HG02588 (cell line): Measurements from ENCODE around the gene JAKMIP1.

Experiments
- ATAC-seq: cut with Tn5 transposase; IDR thresholded peaks from one replicate; pipeline ENCODE4 v1.9.1; 2021; ENCODE audit warnings: mild to moderate bottlenecking, moderate library complexity; ENCODE audit not compliant: unreplicated experiment

JAKMIP1 gene

DNA sequence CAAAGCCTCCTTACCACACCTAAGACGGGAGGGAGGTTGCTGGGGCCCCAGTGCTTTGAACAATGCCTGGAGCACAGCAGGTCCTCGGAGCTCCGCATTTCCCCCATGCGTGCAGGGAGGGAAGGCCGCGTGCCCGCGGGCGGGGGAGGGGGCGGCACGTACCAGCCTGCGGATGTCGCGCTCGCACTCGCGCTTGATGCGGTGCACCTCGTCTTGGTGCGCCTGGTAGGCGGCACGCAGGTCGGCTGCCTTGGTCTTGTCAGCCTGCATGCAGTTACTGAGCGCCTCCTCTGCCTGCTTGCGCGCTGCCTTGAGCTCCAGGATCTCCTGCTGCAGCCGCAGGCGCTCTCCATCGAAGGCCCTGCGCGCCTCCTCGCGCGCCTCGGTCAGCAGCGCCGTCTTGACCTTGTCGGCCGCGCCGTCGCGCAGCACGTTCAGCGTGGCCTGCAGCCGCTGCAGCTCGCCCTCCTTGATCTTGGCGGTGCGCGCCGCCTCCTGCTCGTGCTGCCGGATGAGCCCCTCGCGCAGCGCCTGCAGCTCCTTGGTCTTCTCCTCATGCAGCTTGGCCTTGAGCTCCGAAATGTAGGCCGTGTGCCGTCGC, 94.9 kb downstream of the JAKMIP1 start:
- no peak for ATAC-seq

DNA sequence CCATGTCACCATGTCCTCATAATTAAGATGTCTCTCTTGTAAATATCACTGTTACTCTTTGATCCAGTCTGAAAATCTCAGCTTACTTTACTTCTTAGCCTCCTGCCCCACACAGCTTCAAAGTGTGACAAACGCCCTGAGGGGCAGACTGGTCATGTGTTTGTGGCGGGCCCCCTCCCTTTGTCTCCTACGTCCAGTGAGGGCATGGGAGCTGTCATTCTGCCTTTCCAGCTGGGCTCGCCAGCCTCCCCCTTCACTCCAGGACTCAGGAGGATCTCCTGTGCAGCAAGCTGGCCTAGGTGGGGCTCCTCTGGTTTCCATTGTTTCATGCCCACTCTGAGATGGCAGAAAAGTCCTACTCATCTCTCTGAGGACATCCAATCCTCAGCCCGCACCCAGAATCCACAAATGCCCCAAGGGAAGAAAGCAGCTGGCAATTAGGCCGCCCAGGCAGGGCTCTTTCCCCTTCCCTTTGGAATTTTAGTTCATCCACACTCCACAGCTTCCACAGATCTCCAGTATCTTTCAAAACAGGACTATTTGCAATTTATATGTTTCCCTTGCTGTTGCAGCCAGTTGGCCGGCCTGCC, 95.7 kb downstream of the JAKMIP1 start:
- no peak for ATAC-seq

- ATAC-seq: no peak
These were observed 102.8 kb downstream of the JAKMIP1 start for GRCh38 chr4:6097581-6097980.

- no peak for ATAC-seq
These were observed 104.5 kb downstream of the JAKMIP1 start for GRCh38 chr4:6095897-6096296.

GRCh38 chr4:6095023-6095752, 105.2 kb downstream of the JAKMIP1 start:
- no peak for ATAC-seq

- no peak for ATAC-seq
These were observed 106.7 kb downstream of the JAKMIP1 start for GRCh38 chr4:6093671-6094070.

DNA sequence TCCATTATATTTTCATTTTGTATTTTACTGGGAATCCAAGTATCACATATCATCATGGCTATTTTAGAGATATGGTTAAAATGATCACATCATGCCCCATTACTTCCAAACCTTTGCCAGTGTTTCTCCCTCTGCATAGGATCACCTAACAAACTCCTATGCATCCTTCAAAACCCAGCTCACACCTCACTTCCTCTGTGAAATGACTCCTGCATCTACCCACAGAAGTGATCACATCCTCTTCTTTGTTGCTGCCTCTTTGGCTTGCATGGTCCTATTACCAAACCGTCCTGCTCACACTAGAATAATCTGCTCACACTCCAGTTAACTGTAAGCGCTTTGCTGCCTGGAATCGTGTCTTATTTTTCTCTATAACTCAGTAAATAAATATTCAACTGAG, 107.4 kb downstream of the JAKMIP1 start:
- ATAC-seq: no peak

- no peak for ATAC-seq
These were observed 108.2 kb downstream of the JAKMIP1 start for GRCh38 chr4:6092131-6092530.

DNA sequence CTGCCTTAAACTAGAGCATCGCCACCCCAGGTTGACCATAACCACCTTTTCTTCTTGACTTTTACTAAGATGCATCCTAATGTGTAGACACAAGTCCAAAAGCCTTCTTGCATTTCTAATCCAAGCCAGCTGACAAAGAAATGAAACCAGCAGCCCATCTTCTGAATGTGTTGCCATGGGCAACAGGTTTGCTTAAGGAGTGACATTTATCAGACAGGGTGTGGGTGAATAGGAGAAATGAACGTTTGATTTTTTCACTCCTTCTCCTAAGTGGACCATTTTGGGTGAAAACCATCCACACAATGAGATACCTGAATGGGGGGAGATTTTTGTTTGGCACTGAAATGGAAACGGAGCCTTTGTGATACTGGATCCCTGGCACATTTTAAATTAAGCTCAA, 109.4 kb downstream of the JAKMIP1 start:
- no peak for ATAC-seq

- no peak for ATAC-seq
These were observed 111.4 kb downstream of the JAKMIP1 start for GRCh38 chr4:6088950-6089349.

DNA sequence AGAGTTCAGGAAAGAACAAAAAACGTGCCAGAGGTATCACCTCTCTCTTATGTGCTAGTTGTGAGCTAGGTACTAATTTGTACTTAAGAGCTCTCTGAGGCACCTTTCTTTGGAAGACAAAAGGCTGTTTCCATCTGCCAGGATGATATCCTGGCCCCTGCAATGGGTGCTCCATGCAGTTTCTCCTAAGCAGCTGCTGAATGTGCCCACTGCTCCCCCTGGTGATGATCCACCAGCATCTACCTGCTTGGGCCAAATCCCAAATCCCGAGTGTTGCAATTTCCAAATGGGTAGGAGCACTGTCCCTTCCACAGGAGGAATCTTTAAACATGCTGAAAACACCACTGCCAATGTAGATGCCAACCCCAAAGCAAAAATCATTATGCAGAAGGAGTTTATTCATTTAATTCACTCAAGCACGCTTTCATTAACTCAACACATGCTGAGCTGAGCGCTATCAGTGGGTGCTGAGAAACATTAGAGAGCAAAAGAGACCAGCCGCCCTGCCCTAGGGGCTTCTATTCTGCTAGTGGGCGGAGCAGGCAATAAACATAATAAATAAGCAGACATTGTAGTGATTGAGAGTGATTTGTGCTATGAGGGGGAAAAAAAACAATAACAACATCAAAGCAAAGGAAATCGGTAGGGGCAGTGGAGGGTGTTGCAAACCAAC, 112.5 kb downstream of the JAKMIP1 start:
- ATAC-seq: no peak

- ATAC-seq: no peak
These were observed 113.5 kb downstream of the JAKMIP1 start for GRCh38 chr4:6086846-6087245.

- no peak for ATAC-seq
These were observed 114.4 kb downstream of the JAKMIP1 start for GRCh38 chr4:6085691-6086628.

- ATAC-seq: no peak
These were observed 115.2 kb downstream of the JAKMIP1 start for GRCh38 chr4:6085028-6085690.

DNA sequence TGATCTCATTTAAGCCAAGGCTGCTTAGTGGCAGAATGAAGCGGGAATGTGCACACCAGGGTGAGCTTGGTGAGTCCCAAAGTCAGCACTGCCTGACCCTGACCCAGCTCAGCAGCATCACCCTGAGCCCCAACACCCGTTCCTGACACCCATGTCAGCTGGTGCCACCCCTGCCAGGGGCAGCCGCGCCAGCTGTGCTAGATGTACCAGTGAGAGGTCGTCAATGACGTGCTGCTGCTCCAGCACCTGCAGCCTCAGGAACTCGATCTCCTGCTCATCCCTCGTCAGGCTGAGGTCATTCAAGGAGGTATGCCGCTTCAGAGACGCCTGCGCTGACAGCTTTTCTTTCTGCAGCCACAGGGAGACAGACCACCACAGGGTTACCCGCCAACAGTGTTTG, 120.4 kb downstream of the JAKMIP1 start:
- no peak for ATAC-seq

DNA sequence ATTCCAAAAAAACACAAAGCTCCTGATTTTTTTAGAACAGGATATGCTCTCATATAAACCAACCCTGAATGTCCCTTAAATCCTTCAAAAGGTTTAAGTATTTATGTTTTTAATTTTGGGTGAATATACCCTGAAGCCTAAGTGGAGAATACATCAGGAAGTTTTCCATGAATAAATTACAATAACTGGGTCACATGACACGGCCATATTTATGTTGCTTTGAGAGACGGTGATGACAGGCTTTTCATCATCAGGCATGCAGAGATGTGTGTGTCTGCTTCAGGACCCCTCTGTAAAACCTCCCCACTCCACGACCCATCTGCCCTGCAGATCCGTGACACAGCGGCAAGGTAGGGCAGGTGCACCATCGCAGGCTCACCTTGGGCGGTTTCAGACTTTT, 121.8 kb downstream of the JAKMIP1 start:
- no peak for ATAC-seq

GRCh38 chr4:6076391-6076790, 124.0 kb downstream of the JAKMIP1 start:
- no peak for ATAC-seq

- ATAC-seq: no peak
These were observed 125.6 kb downstream of the JAKMIP1 start for GRCh38 chr4:6074758-6075157.

- ATAC-seq: no peak
These were observed 128.2 kb downstream of the JAKMIP1 start for GRCh38 chr4:6071959-6072720.
